Measurements from ENCODE around the gene KBTBD13. TPM values are rescaled to one million over a fixed set of nuclear protein-coding genes. Genes with fewer than 3 reads are reported as not detected.
"Not testable (repeated sequence)": the region's sequence is repeated elsewhere in the genome, so short reads cannot be mapped to it uniquely, and the experiment has no call there.

Gene KBTBD13
- total and polyA plus RNA-seq, 4 donors, result 0.06 to 0.08 TPM; not detected in 2

- DNase-seq (ENCODE audit: low read depth in 4 of 6, low spot score in 6 of 6), result no peak
- Histone ChIP-seq H3K9me3 (ENCODE audit: control insufficient read depth, insufficient read depth, low read length) (no peaks in the 10 kb centered on the region), H3K27ac (ENCODE audit: low read depth, low read length) (no peak overlapping the region), H3K4me1 (ENCODE audit: control insufficient read depth, insufficient read depth, low read length) (peaks cover 6% of the 10 kb centered on the region), H3K4me3 (ENCODE audit: low read depth, low read length) (no peak overlapping the region), H3K36me3 (ENCODE audit: control insufficient read depth, insufficient read depth, low read length) (no peaks in the 10 kb centered on the region), H3K27me3 (ENCODE audit: control insufficient read depth, insufficient read depth, low read length) (no peaks in the 10 kb centered on the region)
- WGBS (ENCODE audit: insufficient coverage), result 92% methylated on average over 7 of the region's 11 CpGs
These were observed 41.8 kb upstream of the KBTBD13 start for GRCh38 chr15:65034719-65035118.

GRCh38 chr15:65037309-65037708 is 39.2 kb upstream of the KBTBD13 start:
- Histone ChIP-seq H3K4me3 (ENCODE audit: low read depth, low read length) (no peak overlapping the region), H3K4me1 (ENCODE audit: control insufficient read depth, insufficient read depth, low read length) (peaks cover 3% of the 10 kb centered on the region), H3K36me3 (ENCODE audit: control insufficient read depth, insufficient read depth, low read length) (no peaks in the 10 kb centered on the region), H3K9me3 (ENCODE audit: control insufficient read depth, insufficient read depth, low read length) (no peaks in the 10 kb centered on the region), H3K27me3 (ENCODE audit: control insufficient read depth, insufficient read depth, low read length) (no peaks in the 10 kb centered on the region), H3K27ac (ENCODE audit: low read depth, low read length) (no peak overlapping the region)
- no peak for DNase-seq (ENCODE audit: low read depth in 4 of 6, low spot score in 6 of 6)
- WGBS (ENCODE audit: insufficient coverage), result no CpG with 5 or more reads among the region's 1 CpG

- H3K4me3 ChIP-seq (ENCODE audit: low read depth, low read length), result no peak overlapping the region
- no peak for DNase-seq (ENCODE audit: low read depth in 4 of 6, low spot score in 6 of 6)
- no peaks in the 10 kb centered on the region for H3K36me3 ChIP-seq (ENCODE audit: control insufficient read depth, insufficient read depth, low read length)
- WGBS (ENCODE audit: insufficient coverage), result 100% methylated on average over 2 of the region's 3 CpGs
- H3K9me3 ChIP-seq (ENCODE audit: control insufficient read depth, insufficient read depth, low read length), result no peaks in the 10 kb centered on the region
- H3K27me3 ChIP-seq (ENCODE audit: control insufficient read depth, insufficient read depth, low read length), result no peaks in the 10 kb centered on the region
- peaks cover 3% of the 10 kb centered on the region for H3K4me1 ChIP-seq (ENCODE audit: control insufficient read depth, insufficient read depth, low read length)
- no peak overlapping the region for H3K27ac ChIP-seq (ENCODE audit: low read depth, low read length)
These were observed 38.1 kb upstream of the KBTBD13 start for GRCh38 chr15:65038428-65038827.

GRCh38 chr15:65038836-65039235 is 37.7 kb upstream of the KBTBD13 start:
- Histone ChIP-seq H3K27ac (ENCODE audit: low read depth, low read length) (no peak overlapping the region), H3K4me1 (ENCODE audit: control insufficient read depth, insufficient read depth, low read length) (peaks cover 3% of the 10 kb centered on the region), H3K4me3 (ENCODE audit: low read depth, low read length) (no peak overlapping the region), H3K36me3 (ENCODE audit: control insufficient read depth, insufficient read depth, low read length) (no peaks in the 10 kb centered on the region), H3K27me3 (ENCODE audit: control insufficient read depth, insufficient read depth, low read length) (no peaks in the 10 kb centered on the region), H3K9me3 (ENCODE audit: control insufficient read depth, insufficient read depth, low read length) (no peaks in the 10 kb centered on the region)
- 18% methylated on average over 5 of the region's 5 CpGs for WGBS (ENCODE audit: insufficient coverage)
- DNase-seq (ENCODE audit: low read depth in 4 of 6, low spot score in 6 of 6), result peak in 2 of 6 donors; percentile 11 to 28

GRCh38 chr15:65040461-65040860 is 36.1 kb upstream of the KBTBD13 start:
- peaks cover 3% of the 10 kb centered on the region for H3K4me1 ChIP-seq (ENCODE audit: control insufficient read depth, insufficient read depth, low read length)
- no peaks in the 10 kb centered on the region for H3K9me3 ChIP-seq (ENCODE audit: control insufficient read depth, insufficient read depth, low read length)
- H3K36me3 ChIP-seq (ENCODE audit: control insufficient read depth, insufficient read depth, low read length), result no peaks in the 10 kb centered on the region
- no peaks in the 10 kb centered on the region for H3K27me3 ChIP-seq (ENCODE audit: control insufficient read depth, insufficient read depth, low read length)
- H3K4me3 ChIP-seq (ENCODE audit: low read depth, low read length), result no peak overlapping the region
- no peak overlapping the region for H3K27ac ChIP-seq (ENCODE audit: low read depth, low read length)
- 50% methylated on average over 1 of the region's 6 CpGs for WGBS (ENCODE audit: insufficient coverage)
- DNase-seq (ENCODE audit: low read depth in 4 of 6, low spot score in 6 of 6), result no peak

GRCh38 chr15:65041787-65042186 is 34.8 kb upstream of the KBTBD13 start:
- Histone ChIP-seq H3K27ac (ENCODE audit: low read depth, low read length) (no peak overlapping the region), H3K4me3 (ENCODE audit: low read depth, low read length) (no peak overlapping the region), H3K27me3 (ENCODE audit: control insufficient read depth, insufficient read depth, low read length) (no peaks in the 10 kb centered on the region), H3K9me3 (ENCODE audit: control insufficient read depth, insufficient read depth, low read length) (no peaks in the 10 kb centered on the region), H3K4me1 (ENCODE audit: control insufficient read depth, insufficient read depth, low read length) (peaks cover 3% of the 10 kb centered on the region), H3K36me3 (ENCODE audit: control insufficient read depth, insufficient read depth, low read length) (no peaks in the 10 kb centered on the region)
- DNase-seq (ENCODE audit: low read depth in 4 of 6, low spot score in 6 of 6), result no peak
- WGBS (ENCODE audit: insufficient coverage), result no CpG with 5 or more reads among the region's 2 CpGs

GRCh38 chr15:65042776-65043327 is 33.7 kb upstream of the KBTBD13 start:
- no peak for DNase-seq (ENCODE audit: low read depth in 4 of 6, low spot score in 6 of 6)
- no peak overlapping the region for H3K27ac ChIP-seq (ENCODE audit: low read depth, low read length)
- no peaks in the 10 kb centered on the region for H3K36me3 ChIP-seq (ENCODE audit: control insufficient read depth, insufficient read depth, low read length)
- H3K4me3 ChIP-seq (ENCODE audit: low read depth, low read length), result no peak overlapping the region
- H3K9me3 ChIP-seq (ENCODE audit: control insufficient read depth, insufficient read depth, low read length), result no peaks in the 10 kb centered on the region
- peaks cover 5% of the 10 kb centered on the region for H3K4me1 ChIP-seq (ENCODE audit: control insufficient read depth, insufficient read depth, low read length)
- H3K27me3 ChIP-seq (ENCODE audit: control insufficient read depth, insufficient read depth, low read length), result no peaks in the 10 kb centered on the region
- 67% methylated on average over 1 of the region's 4 CpGs for WGBS (ENCODE audit: insufficient coverage)

GRCh38 chr15:65044218-65044617 is 32.3 kb upstream of the KBTBD13 start:
- H3K27me3 ChIP-seq (ENCODE audit: control insufficient read depth, insufficient read depth, low read length); H3K9me3 ChIP-seq (ENCODE audit: control insufficient read depth, insufficient read depth, low read length); H3K36me3 ChIP-seq (ENCODE audit: control insufficient read depth, insufficient read depth, low read length); H3K4me3 ChIP-seq (ENCODE audit: low read depth, low read length); DNase-seq (ENCODE audit: low read depth in 4 of 6, low spot score in 6 of 6); H3K27ac ChIP-seq (ENCODE audit: low read depth, low read length): not testable (repeated sequence)
- H3K4me1 ChIP-seq (ENCODE audit: control insufficient read depth, insufficient read depth, low read length), result peaks cover 12% of the 10 kb centered on the region
- no CpG with 5 or more reads among the region's 5 CpGs for WGBS (ENCODE audit: insufficient coverage)

- no peaks in the 10 kb centered on the region for H3K27me3 ChIP-seq (ENCODE audit: control insufficient read depth, insufficient read depth, low read length)
- DNase-seq (ENCODE audit: low read depth in 4 of 6, low spot score in 6 of 6), result no peak
- no peak within 1 kb of the TSS for H3K4me3 ChIP-seq (ENCODE audit: low read depth, low read length)
- H3K27ac ChIP-seq (ENCODE audit: low read depth, low read length), result no peak within 1 kb of the TSS
- H3K4me1 ChIP-seq (ENCODE audit: control insufficient read depth, insufficient read depth, low read length), result peaks cover 19% of the 10 kb centered on the region
- 78% methylated on average over 5 of the region's 7 CpGs for WGBS (ENCODE audit: insufficient coverage)
- no peaks in the 10 kb centered on the region for H3K36me3 ChIP-seq (ENCODE audit: control insufficient read depth, insufficient read depth, low read length)
- H3K9me3 ChIP-seq (ENCODE audit: control insufficient read depth, insufficient read depth, low read length), result no peaks in the 10 kb centered on the region
These were observed 31.6 kb upstream of the KBTBD13 start, which contains the start of gene SLC51B for GRCh38 chr15:65044724-65045481. SLC51B (plus strand) TSS chr15:65045387; CDS start chr15:65050005, 4,618 bp downstream.

GRCh38 chr15:65048241-65048640 is 28.3 kb upstream of the KBTBD13 start:
- no peaks in the 10 kb centered on the region for H3K36me3 ChIP-seq (ENCODE audit: control insufficient read depth, insufficient read depth, low read length)
- no peaks in the 10 kb centered on the region for H3K9me3 ChIP-seq (ENCODE audit: control insufficient read depth, insufficient read depth, low read length)
- no peaks in the 10 kb centered on the region for H3K27me3 ChIP-seq (ENCODE audit: control insufficient read depth, insufficient read depth, low read length)
- DNase-seq (ENCODE audit: low read depth in 4 of 6, low spot score in 6 of 6), result peak in 2 of 6 donors; percentile 25 to 45
- H3K4me3 ChIP-seq (ENCODE audit: low read depth, low read length), result no peak overlapping the region
- H3K27ac ChIP-seq (ENCODE audit: low read depth, low read length), result no peak overlapping the region
- WGBS (ENCODE audit: insufficient coverage), result no CpG with 5 or more reads among the region's 2 CpGs
- peaks cover 21% of the 10 kb centered on the region for H3K4me1 ChIP-seq (ENCODE audit: control insufficient read depth, insufficient read depth, low read length)

Measured in spinal cord (tissue), 10 donors.